ENCODE data around the gene ANGPTL8.

GRCh38 chr19:11281356-11282049 is 42.1 kb downstream of the ANGPTL8 start:
- TF ChIP-seq CTCF (IDR thresholded peaks at IDR 0.05; ENCODE audit: extremely low read depth in 1 of 2, insufficient read depth in 1 of 2, low read depth in 1 of 2, low read length in 2 of 2) (no peak), POLR2AphosphoS5 (IDR thresholded peaks at IDR 0.05; ENCODE audit: insufficient read depth, low read depth, low read length) (no peak), POLR2A (IDR thresholded peaks at IDR 0.05; ENCODE audit: low read depth, low read length) (no peak), EZH2 (IDR thresholded peaks at IDR 0.05; ENCODE audit: borderline replicate concordance, low read depth, low read length, severe bottlenecking) (no peak), MYC (IDR thresholded peaks at IDR 0.05; ENCODE audit: low read depth, low read length) (no peak), GATA2 (IDR thresholded peaks at IDR 0.05; ENCODE audit: insufficient read depth, insufficient read length, low read depth, low read length) (no peak), FOS (IDR thresholded peaks at IDR 0.05; ENCODE audit: borderline replicate concordance, insufficient read depth, low read length) (no peak)
